H9 (cell line): ENCODE results near the gene CNTN2. TPM values are rescaled to one million over a fixed set of nuclear protein-coding genes. Genes with fewer than 3 reads are reported as not detected.

ENCODE experiments used
- DNase-seq: peaks from one replicate; pipeline ENCODE4 v3.0.0-alpha.2; 2017
- H2AFZ ChIP-seq: one replicate; pipeline ENCODE4 v1.6.1; 2013; ENCODE audit warnings: mild to moderate bottlenecking, low read length, control low read depth, moderate library complexity
- H2AK5ac ChIP-seq: 2 replicates; pipeline ENCODE4 v1.6.1; 2013; ENCODE audit warnings: low read length, control low read depth, mixed read lengths; ENCODE audit not compliant: insufficient read length
- H2BK120ac ChIP-seq: one replicate; pipeline ENCODE4 v1.6.1; 2013; ENCODE audit warnings: low read depth, mild to moderate bottlenecking, low read length, control low read depth, inconsistent platforms; ENCODE audit not compliant: poor library complexity, severe bottlenecking
- H2BK12ac ChIP-seq: 2 replicates; pipeline ENCODE4 v1.6.1; 2013; ENCODE audit warnings: low read length, control low read depth, mixed read lengths, low read depth; ENCODE audit not compliant: insufficient read length
- H2BK15ac ChIP-seq: 2 replicates; pipeline ENCODE4 v1.6.1; 2013; ENCODE audit warnings: low read depth, low read length, control low read depth
- H2BK20ac ChIP-seq: one replicate; pipeline ENCODE4 v1.6.1; 2013; ENCODE audit warnings: low read depth, mild to moderate bottlenecking, low read length, control low read depth, inconsistent platforms; ENCODE audit not compliant: poor library complexity, severe bottlenecking
- H2BK5ac ChIP-seq: 2 replicates; pipeline ENCODE4 v1.6.1; 2013; ENCODE audit warnings: low read length, control low read depth, mixed read lengths; ENCODE audit not compliant: insufficient read length
- H3K14ac ChIP-seq: 2 replicates; pipeline ENCODE4 v1.6.1; 2013; ENCODE audit warnings: low read length, control low read depth; ENCODE audit not compliant: insufficient read depth
- H3K18ac ChIP-seq: 2 replicates; pipeline ENCODE4 v1.6.1; 2013; ENCODE audit warnings: low read depth, mild to moderate bottlenecking, mixed read lengths, low read length, control low read depth; ENCODE audit not compliant: insufficient read length
- H3K23ac ChIP-seq: 2 replicates; pipeline ENCODE4 v1.6.1; 2013; ENCODE audit warnings: low read length, control low read depth, mixed read lengths, low read depth; ENCODE audit not compliant: insufficient read length
- H3K23me2 ChIP-seq: 2 replicates; pipeline ENCODE4 v1.6.1; 2013; ENCODE audit warnings: low read depth, mild to moderate bottlenecking, mixed read lengths, low read length, control low read depth; ENCODE audit not compliant: insufficient read length, poor library complexity, severe bottlenecking
- H3K27ac ChIP-seq: 2 replicates; pipeline ENCODE4 v1.5.1; 2013; ENCODE audit warnings: low read length, control low read depth, mixed read lengths, low read depth; ENCODE audit not compliant: insufficient read length
- H3K27me3 ChIP-seq: 2 replicates; pipeline ENCODE4 v1.6.1; 2013; ENCODE audit warnings: low read length, control low read depth, inconsistent platforms; ENCODE audit not compliant: insufficient read depth
- H3K4ac ChIP-seq: 2 replicates; pipeline ENCODE4 v1.6.1; 2013; ENCODE audit warnings: low read depth, mild to moderate bottlenecking, control low read depth, inconsistent platforms, low read length, moderate library complexity
- H3K4me1 ChIP-seq: 2 replicates; pipeline ENCODE4 v1.6.1; 2013; ENCODE audit warnings: low read length, control low read depth, inconsistent platforms; ENCODE audit not compliant: insufficient read depth
- H3K4me2 ChIP-seq: 2 replicates; pipeline ENCODE4 v1.6.1; 2013; ENCODE audit warnings: low read length, control low read depth, mixed read lengths; ENCODE audit not compliant: insufficient read length, insufficient read depth
- H3K56ac ChIP-seq: 2 replicates; pipeline ENCODE4 v1.6.1; 2013; ENCODE audit warnings: low read depth, mild to moderate bottlenecking, mixed read lengths, low read length, control low read depth; ENCODE audit not compliant: insufficient read length
- H3K79me1 ChIP-seq: 2 replicates; pipeline ENCODE4 v1.6.1; 2013; ENCODE audit warnings: low read depth, mild to moderate bottlenecking, moderate library complexity, low read length, control low read depth, inconsistent platforms; ENCODE audit not compliant: insufficient read depth, poor library complexity, severe bottlenecking
- H3K79me2 ChIP-seq: 2 replicates; pipeline ENCODE4 v1.6.1; 2013; ENCODE audit warnings: low read length, control low read depth, inconsistent platforms; ENCODE audit not compliant: insufficient read depth
- H3K9ac ChIP-seq: 2 replicates; pipeline ENCODE4 v1.6.1; 2013; ENCODE audit warnings: low read length, control low read depth, mixed read lengths; ENCODE audit not compliant: insufficient read length; ENCODE audit errors: extremely low read depth
- H3K9me3 ChIP-seq: one replicate; pipeline ENCODE4 v1.6.1; 2013; ENCODE audit warnings: low read depth, low read length, inconsistent platforms; ENCODE audit not compliant: control insufficient read depth
- H3T11ph ChIP-seq: one replicate; pipeline ENCODE4 v1.6.1; 2013; ENCODE audit warnings: mild to moderate bottlenecking, low read length, control low read depth, inconsistent platforms
- H4K20me1 ChIP-seq: one replicate; pipeline ENCODE4 v1.6.1; 2013; ENCODE audit not compliant: control insufficient read depth, insufficient read length, insufficient read depth
- H4K5ac ChIP-seq: 2 replicates; pipeline ENCODE4 v1.6.1; 2013; ENCODE audit warnings: low read depth, mild to moderate bottlenecking, mixed read lengths, low read length, control low read depth; ENCODE audit not compliant: insufficient read length
- H4K8ac ChIP-seq: replicated peaks from 2 replicates; pipeline ENCODE4 v1.6.1; 2013; ENCODE audit warnings: low read length, control low read depth, mixed read lengths, low read depth; ENCODE audit not compliant: insufficient read length
- H4K91ac ChIP-seq: 2 replicates; pipeline ENCODE4 v1.6.1; 2013; ENCODE audit warnings: low read depth, mild to moderate bottlenecking, moderate library complexity, mixed read lengths, low read length, control low read depth; ENCODE audit not compliant: insufficient read length
- H3K27ac Mint-ChIP-seq, 3 experiments: 2 replicates in 2 of 3; 3 replicates in 1 of 3; pipeline ENCODE4 v1.8.0; 2020 to 2021; ENCODE audit warnings: mixed read lengths in 3 of 3, mild to moderate bottlenecking in 1 of 3, moderate library complexity in 1 of 3
- H3K27me3 Mint-ChIP-seq: 2 replicates; pipeline ENCODE4 v1.8.0; 2021; ENCODE audit warnings: low read depth, mild to moderate bottlenecking, moderate library complexity, mixed read lengths
- H3K36me3 Mint-ChIP-seq, 3 experiments: 2 replicates in 2 of 3; 3 replicates in 1 of 3; pipeline ENCODE4 v1.8.0; 2020 to 2021; ENCODE audit warnings: low read depth in 3 of 3, mixed read lengths in 3 of 3; ENCODE audit not compliant: insufficient read depth in 1 of 3
- H3K4me1 Mint-ChIP-seq, 2 experiments: 2 replicates each; pipeline ENCODE4 v1.8.0; 2020; ENCODE audit warnings: mixed read lengths in 2 of 2
- H3K4me3 Mint-ChIP-seq, 2 experiments: 2 replicates in 1 of 2; 3 replicates in 1 of 2; pipeline ENCODE4 v1.8.0; 2020 to 2021; ENCODE audit warnings: mild to moderate bottlenecking in 2 of 2, mixed read lengths in 2 of 2, moderate library complexity in 1 of 2
- H3K9me3 Mint-ChIP-seq, 2 experiments: 2 replicates in 1 of 2; 3 replicates in 1 of 2; pipeline ENCODE4 v1.8.0; 2020; ENCODE audit warnings: mild to moderate bottlenecking in 2 of 2, mixed read lengths in 2 of 2, moderate library complexity in 1 of 2
- CTCF ChIP-seq: fragments of 200-600 bp; sonication (generic); conservative IDR thresholded peaks from 3 replicates; pipeline ENCODE4 v1.8.0; 2021; ENCODE audit warnings: antibody characterized with exemption, mild to moderate bottlenecking
- WGBS: extraction: QIAGEN DNeasy Blood & Tissue Kit; methylation state at CpG from one replicate; pipeline ENCODE4 v1.1.7; 2013; ENCODE audit warnings: missing lambda C conversion rate, low lambda C conversion rate, mixed read lengths; ENCODE audit not compliant: insufficient read length; ENCODE audit errors: extremely low coverage; 5-methylcytosine and 5-hydroxymethylcytosine counted together
- total RNA-seq: library from RNA; stranded (reverse); gene quantifications from 2 replicates; pipeline ENCODE4 v1.2.1, GENCODE V29; 2021

CNTN2 gene
- total RNA-seq, 1 experiment from 2014 or later = 0.42 TPM

- Histone ChIP-seq H2AFZ (no peak overlapping the region), H3K79me1 (no peaks in the 10 kb centered on the region), H2BK15ac (no peak overlapping the region), H3K27ac (no peak overlapping the region), H3K4me2 (no peak overlapping the region), H2AK5ac (no peak overlapping the region), H3K56ac (no peak overlapping the region), H4K91ac (no peak overlapping the region), H2BK20ac (no peak overlapping the region), H3K79me2 (no peaks in the 10 kb centered on the region), H3K18ac (no peak overlapping the region), H3K9me3 (no peaks in the 10 kb centered on the region), H2BK120ac (no peak overlapping the region), H3T11ph (no peak overlapping the region), H3K23me2 (no peaks in the 10 kb centered on the region), H3K27me3 (no peaks in the 10 kb centered on the region), H2BK12ac (no peak overlapping the region), H3K23ac (no peak overlapping the region), H4K8ac (no peak overlapping the region), H3K9ac (no peak overlapping the region), H3K4me1 (no peaks in the 10 kb centered on the region; the same call in 1 of the 2 replicates), H2BK5ac (no peak overlapping the region), H4K20me1 (no peaks in the 10 kb centered on the region), H3K4ac (no peak overlapping the region), H4K5ac (no peak overlapping the region), H3K14ac (no peak overlapping the region)
- WGBS = no CpG with 5 or more reads among the region's 6 CpGs
- no peaks in the 10 kb centered on the region; a peak in 2 of 5 replicates for H3K9me3 Mint-ChIP-seq
- no peaks in the 10 kb centered on the region for H3K36me3 Mint-ChIP-seq
- peaks cover 22% of the 10 kb centered on the region for H3K27me3 Mint-ChIP-seq
- peaks cover 22 to 57% of the 10 kb centered on the region in 2 experiments for H3K4me1 Mint-ChIP-seq
- H3K27ac Mint-ChIP-seq = no peak overlapping the region; a peak in 1 of 7 replicates
- no peak for TF ChIP-seq CTCF
- H3K4me3 Mint-ChIP-seq = no peak overlapping the region
- no peak for DNase-seq
Measured at GRCh38 chr1:205030241-205030640, 12.8 kb upstream of the CNTN2 start.
